GM19372 (cell line): Measurements from ENCODE around the gene CDH4.
"Not testable (repeated sequence)": the region's sequence is repeated elsewhere in the genome, so short reads cannot be mapped to it uniquely, and the experiment has no call there.

ENCODE experiments used
- ATAC-seq: cut with Tn5 transposase; IDR thresholded peaks from one replicate; pipeline ENCODE4 v1.9.1; 2021; ENCODE audit warnings: mild to moderate bottlenecking, low read depth, moderate library complexity; ENCODE audit not compliant: unreplicated experiment

The CDH4 gene

GRCh38 chr20:61447952-61448351, 195.9 kb downstream of the CDH4 start:
- no peak for ATAC-seq

- ATAC-seq: no peak
These were observed 196.3 kb downstream of the CDH4 start for GRCh38 chr20:61448386-61448785.

- ATAC-seq: no peak
These were observed 197.1 kb downstream of the CDH4 start for GRCh38 chr20:61449057-61449609.

- ATAC-seq: no peak
These were observed 197.9 kb downstream of the CDH4 start for GRCh38 chr20:61449916-61450315.

- no peak for ATAC-seq
These were observed 198.5 kb downstream of the CDH4 start for GRCh38 chr20:61450549-61450948.

GRCh38 chr20:61451009-61451408, 198.9 kb downstream of the CDH4 start:
- no peak for ATAC-seq

- no peak for ATAC-seq
These were observed 199.9 kb downstream of the CDH4 start for GRCh38 chr20:61451953-61452352.

- no peak for ATAC-seq
These were observed 201.2 kb downstream of the CDH4 start for GRCh38 chr20:61453219-61453618.

- not testable (repeated sequence) for ATAC-seq
These were observed 201.6 kb downstream of the CDH4 start for GRCh38 chr20:61453623-61454022.

GRCh38 chr20:61454053-61454452, 202.0 kb downstream of the CDH4 start:
- ATAC-seq: no peak

GRCh38 chr20:61455508-61456215, 203.6 kb downstream of the CDH4 start:
- no peak for ATAC-seq

- ATAC-seq: no peak
These were observed 205.7 kb downstream of the CDH4 start for GRCh38 chr20:61457725-61458124.

- ATAC-seq: no peak
These were observed 206.2 kb downstream of the CDH4 start for GRCh38 chr20:61458146-61458746.

GRCh38 chr20:61459266-61459665, 207.2 kb downstream of the CDH4 start:
- ATAC-seq: no peak

- no peak for ATAC-seq
These were observed 207.6 kb downstream of the CDH4 start for GRCh38 chr20:61459705-61460104.

- no peak for ATAC-seq
These were observed 208.4 kb downstream of the CDH4 start for GRCh38 chr20:61460261-61461052.

GRCh38 chr20:61461461-61461860, 209.4 kb downstream of the CDH4 start:
- no peak for ATAC-seq

GRCh38 chr20:61464307-61465303, 212.5 kb downstream of the CDH4 start:
- no peak for ATAC-seq

- ATAC-seq: no peak
These were observed 223.7 kb downstream of the CDH4 start for GRCh38 chr20:61475729-61476128.

- no peak for ATAC-seq
These were observed 224.9 kb downstream of the CDH4 start for GRCh38 chr20:61476956-61477355.
